GM12864 (cell line): ENCODE results near the gene LCP2.
A peak's percentile ranks its signal among the peaks of the same experiment; 100 is the strongest.

Source experiments
- DNase-seq: peaks from one replicate; pipeline ENCODE4 v3.0.0-alpha.2; 2011; ENCODE audit warnings: low read depth
- H3K4me3 ChIP-seq: 2 replicates; pipeline ENCODE4 v1.5.1; 2011; ENCODE audit warnings: mild to moderate bottlenecking, low read depth, low read length, control low read depth
- TF ChIP-seq, protein P1 (sequence below): IDR thresholded peaks from 2 replicates; pipeline ENCODE4 v1.5.1; 2011; ENCODE audit warnings: low read depth, mild to moderate bottlenecking, moderate library complexity, low read length, control low read depth, inconsistent platforms; ENCODE audit errors: missing control alignments

The LCP2 gene

DNA sequence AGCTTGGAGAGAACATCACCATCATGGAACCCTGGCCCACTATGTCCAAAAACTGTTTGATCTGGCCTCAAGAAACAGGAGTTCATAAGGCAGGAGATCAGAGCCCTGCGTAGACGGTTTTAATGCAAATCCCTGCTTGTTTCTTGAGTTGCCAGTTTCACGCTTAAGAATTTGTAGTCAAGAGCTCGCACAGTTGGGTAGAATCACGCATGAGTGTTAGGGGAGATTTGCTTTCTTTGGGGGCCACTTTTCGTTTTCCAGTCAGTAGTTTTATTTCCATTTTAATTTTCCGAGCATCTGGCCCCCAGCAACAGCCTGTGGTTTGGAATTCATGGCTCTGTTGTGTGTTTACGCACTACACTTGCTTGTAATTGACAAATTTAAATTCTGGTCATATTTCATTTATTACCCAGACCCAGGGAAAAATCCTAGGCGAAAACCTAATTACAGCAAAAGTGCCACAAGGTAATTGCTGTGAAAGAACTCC lies 71.4 kb downstream of the LCP2 start:
- TF ChIP-seq, protein P1, sequence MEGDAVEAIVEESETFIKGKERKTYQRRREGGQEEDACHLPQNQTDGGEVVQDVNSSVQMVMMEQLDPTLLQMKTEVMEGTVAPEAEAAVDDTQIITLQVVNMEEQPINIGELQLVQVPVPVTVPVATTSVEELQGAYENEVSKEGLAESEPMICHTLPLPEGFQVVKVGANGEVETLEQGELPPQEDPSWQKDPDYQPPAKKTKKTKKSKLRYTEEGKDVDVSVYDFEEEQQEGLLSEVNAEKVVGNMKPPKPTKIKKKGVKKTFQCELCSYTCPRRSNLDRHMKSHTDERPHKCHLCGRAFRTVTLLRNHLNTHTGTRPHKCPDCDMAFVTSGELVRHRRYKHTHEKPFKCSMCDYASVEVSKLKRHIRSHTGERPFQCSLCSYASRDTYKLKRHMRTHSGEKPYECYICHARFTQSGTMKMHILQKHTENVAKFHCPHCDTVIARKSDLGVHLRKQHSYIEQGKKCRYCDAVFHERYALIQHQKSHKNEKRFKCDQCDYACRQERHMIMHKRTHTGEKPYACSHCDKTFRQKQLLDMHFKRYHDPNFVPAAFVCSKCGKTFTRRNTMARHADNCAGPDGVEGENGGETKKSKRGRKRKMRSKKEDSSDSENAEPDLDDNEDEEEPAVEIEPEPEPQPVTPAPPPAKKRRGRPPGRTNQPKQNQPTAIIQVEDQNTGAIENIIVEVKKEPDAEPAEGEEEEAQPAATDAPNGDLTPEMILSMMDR, result no peak
- H3K4me3 ChIP-seq, result no peak overlapping the region
- DNase-seq, result no peak

DNA sequence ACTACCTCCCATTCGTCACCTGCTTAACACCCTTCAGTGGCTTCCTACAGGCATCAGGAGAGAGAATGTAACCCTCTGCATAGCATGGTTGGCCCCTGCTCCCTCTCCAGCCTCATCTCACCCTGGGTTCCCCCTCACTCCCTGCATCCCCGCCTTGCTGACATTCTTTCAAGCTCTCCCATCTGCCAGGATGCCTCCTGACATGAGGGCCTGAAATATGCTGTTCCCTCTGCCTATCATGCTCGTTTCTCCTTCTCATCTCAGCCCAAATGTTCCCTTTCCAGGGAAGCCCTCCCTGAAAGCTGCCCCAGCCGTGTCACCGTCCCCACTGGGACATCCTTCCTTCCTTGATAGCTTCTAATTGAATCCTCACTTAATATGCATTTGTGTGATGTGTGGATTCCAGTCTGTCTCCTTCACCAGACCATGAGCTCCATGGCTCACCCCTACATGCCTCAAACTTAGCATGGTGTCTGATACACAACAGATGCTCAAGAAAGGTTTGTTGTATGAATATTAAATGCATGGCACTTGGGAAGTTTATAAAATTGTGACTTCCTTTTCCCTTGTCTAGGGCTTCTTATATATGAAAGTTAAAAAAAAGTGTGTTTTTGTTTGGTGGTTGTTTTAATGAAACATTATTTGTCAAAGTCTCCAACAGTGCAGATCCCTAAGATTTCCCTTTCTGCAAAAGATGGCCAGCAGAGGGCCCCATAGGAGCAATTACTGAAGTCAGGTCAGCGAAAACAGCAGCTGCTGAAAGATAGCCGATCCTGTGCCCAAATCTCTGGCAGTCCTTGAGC lies 72.0 kb downstream of the LCP2 start:
- TF ChIP-seq, protein P1, result peak; percentile 73
- H3K4me3 ChIP-seq, result no peak overlapping the region
- peak; percentile 29 for DNase-seq

DNA sequence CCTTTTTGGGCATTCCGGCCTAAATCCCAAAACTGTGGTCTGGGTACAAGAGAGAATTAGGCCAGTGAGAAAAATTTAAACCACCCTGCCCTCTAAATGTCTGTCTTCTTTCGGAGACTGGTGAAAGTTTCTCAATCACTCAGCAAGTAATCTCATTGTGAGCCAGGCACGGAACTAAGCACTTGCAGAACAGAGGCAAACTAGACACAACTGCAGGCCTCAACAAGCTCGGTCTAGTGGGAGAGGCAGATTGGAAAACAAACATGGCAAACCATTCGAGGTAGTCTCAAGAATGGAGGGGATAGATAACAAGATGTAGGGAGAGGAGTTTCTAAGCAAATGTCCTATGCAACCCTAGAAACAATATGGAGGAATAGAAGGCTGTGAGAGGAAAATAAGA lies 73.7 kb downstream of the LCP2 start:
- TF ChIP-seq, protein P1, result no peak
- DNase-seq, result no peak
- no peak overlapping the region for H3K4me3 ChIP-seq

DNA sequence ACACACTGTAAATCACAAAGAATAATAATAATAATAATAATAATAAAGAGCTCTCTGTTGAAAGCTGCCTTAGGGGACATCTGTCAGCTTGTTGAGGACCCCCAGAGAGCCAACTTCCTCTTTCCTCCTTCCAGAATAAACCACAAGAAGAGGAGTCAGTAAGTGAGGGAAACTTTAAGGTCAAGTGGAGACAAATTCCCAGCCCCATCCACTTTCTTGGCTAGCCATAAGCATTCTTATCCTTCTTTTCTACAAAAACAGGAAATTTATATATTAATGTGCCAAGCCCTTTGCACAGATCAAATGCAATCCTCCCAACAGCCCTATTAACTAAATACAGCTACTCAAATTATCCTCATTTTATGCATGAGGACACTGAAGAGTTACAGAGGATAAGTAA lies 74.2 kb downstream of the LCP2 start:
- TF ChIP-seq, protein P1, result no peak
- no peak overlapping the region for H3K4me3 ChIP-seq
- DNase-seq, result no peak

DNA sequence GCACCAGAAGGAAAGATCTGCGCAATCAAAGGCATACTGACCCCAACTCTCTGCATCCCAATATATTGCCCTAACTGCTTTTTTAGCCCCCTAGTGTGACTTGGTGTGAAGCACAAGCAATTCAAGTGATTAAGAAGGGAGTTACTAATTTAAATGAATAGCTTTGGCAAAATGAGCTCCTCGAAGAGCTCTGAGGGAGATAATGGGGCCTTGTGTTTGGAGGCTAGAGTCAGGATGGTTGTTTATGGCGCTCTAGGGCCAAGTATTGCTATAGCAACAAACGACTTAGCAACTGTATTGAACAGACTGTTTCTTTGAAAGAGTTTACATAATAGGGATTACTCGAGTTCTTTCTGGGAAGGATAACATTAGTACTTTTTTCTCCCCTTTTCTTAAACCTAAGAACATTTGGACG lies 76.2 kb downstream of the LCP2 start:
- no peak for DNase-seq
- H3K4me3 ChIP-seq, result no peak overlapping the region
- TF ChIP-seq, protein P1, result no peak

DNA sequence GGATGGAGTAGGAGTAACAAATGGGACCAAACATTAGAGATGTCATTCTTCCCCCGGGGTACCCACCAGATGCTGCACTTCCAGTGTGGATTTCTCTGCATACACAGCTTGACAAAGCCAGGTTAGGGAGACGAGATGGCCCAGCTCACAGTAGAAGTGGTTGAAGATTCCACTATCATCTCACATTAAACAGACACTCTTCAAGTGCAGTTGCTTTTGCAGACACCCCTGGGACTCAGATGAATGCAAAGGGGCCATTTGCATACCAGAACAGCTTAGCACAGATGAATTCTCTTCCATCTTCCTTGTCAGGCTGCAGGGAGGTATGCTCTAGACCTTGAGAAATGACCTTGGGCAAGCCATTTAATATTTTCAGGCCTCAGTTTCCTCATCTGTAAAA lies 77.4 kb downstream of the LCP2 start:
- DNase-seq, result no peak
- no peak overlapping the region for H3K4me3 ChIP-seq
- TF ChIP-seq, protein P1, result no peak

DNA sequence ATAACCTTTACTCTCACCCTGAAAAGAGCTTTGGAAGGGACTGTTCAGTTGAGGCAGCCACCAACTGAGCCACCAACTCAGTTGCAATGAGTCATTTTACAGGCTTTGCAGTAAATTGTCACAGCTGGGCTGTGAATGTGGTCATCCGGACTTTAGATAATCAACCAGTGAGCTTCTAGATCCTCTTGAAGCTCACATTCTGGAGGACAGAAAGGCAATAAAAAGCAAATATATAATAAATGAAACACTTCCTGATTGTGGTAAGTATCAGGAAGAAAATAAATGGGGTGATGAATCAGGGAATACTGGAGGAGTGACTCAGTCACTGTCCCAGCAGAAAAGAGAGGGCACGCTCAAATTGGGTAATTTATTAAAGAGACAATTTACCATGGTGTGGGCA lies 78.0 kb downstream of the LCP2 start:
- TF ChIP-seq, protein P1, result no peak
- DNase-seq, result no peak
- no peak overlapping the region for H3K4me3 ChIP-seq
